Measurements from ENCODE around the gene EMP1. TPM values are rescaled to one million over a fixed set of nuclear protein-coding genes. Genes with fewer than 3 reads are reported as not detected.

The EMP1 gene
- polyA plus RNA-seq, 3 donors: 106 to 123 (median 109) TPM

DNA sequence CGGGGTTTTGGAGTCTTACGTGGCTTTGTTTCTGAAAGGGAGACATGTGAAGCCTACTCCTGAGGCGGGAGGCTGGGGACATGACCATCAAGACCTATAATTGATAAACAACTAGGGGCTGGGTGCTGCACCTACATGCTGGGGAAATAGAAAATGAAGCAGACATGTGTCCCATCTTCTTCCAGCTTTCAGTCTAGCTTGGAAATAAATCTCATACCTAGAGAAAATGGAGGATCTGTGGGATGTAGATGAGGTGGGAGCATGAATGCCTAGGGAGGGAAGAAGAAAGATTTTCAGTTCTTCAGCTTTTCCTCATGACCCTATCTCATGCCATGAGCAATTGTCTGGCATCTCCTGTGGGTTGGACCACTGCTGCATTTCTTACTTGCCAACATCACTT lies 22.1 kb downstream of the EMP1 start:
- no peak for DNase-seq (ENCODE audit: low read depth in 3 of 3, low spot score in 2 of 3)

DNA sequence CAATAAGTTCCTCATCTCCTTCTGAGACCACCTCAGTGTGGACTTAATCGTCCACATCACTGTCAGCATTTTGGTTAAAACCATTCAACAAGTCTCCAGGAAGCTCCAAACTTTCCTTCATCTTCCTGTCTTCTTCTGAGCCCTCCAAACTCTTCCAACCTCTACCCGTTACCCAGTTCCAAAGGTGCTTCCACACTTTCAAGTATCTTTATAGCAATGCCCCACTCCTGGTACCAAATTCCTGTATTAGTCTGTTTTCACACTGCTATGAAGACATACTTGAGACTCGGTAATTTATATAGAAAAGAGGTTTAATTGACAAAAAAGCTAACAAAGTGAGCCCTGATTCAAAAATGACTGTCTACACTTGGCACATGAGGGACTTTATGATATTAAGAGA lies 22.8 kb downstream of the EMP1 start:
- no peak for DNase-seq (ENCODE audit: low read depth in 3 of 3, low spot score in 2 of 3)

DNA sequence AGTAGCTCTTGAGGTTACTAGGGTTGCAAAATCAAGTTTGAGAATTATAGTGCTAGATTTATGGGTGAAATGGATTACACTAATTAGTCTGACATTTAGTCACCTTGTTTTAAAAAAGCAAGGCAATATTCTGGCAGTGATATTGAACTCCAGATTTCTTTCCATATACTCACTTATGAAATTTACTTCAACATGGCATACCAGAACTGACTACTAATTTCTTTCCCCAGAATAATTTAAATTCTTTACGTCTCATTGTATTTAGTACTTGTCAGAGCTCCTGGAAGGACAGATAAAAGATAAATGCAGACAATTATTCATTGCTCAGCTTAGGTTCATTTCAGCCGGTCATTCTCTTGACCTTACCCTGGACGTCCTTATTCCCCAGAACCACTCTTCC lies 24.3 kb downstream of the EMP1 start:
- DNase-seq (ENCODE audit: low read depth in 3 of 3, low spot score in 2 of 3): no peak

DNA sequence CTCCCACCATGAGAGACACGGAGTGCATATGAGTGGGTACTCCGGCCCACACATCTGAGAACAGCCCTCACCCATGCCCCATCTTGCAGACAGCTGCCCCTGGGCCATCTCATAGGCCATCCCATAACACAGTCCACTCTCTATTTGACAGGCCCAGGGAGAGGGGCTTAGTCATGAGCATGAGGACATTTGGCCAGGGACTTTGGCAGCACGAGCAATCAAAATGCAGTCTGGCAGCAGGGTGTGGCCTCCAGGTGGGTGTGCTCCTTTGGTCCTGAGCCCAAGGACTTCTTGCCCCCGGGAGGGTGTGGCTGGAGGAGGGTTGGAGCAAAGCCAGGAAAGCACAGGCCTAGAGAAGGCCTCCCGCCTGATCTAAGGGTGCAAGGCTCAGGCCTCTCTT lies 25.6 kb downstream of the EMP1 start:
- DNase-seq (ENCODE audit: low read depth in 3 of 3, low spot score in 2 of 3): no peak

DNA sequence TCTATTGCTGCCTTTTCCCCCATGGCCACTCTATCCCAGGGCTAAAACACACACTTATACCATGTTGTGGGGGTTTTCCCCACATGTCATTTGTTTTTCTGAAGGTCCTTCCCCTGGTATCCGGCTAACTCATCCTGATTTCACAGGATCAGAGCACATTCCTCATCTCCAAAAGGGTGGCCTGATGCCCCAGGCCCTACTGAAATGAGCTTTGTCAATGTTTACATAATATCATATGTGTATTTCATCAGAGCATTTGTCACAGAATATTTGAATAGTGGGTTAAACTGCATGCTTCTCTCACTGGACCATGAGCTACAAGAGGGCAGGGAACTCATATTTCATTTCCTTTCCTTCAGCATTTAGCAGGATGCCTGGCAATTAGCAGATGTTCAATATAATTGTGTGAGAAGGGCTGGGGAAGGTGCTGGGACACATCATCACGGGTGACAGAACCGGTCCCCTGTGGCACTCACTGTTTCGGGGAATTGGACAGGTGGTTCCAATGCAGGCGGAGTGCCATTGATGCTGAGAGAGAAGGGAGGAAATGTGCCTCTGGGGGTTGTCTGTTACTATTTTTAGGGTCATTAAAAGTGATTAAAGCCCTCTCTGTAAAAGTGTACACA lies 26.8 kb downstream of the EMP1 start:
- no peak for DNase-seq (ENCODE audit: low read depth in 3 of 3, low spot score in 2 of 3)

DNA sequence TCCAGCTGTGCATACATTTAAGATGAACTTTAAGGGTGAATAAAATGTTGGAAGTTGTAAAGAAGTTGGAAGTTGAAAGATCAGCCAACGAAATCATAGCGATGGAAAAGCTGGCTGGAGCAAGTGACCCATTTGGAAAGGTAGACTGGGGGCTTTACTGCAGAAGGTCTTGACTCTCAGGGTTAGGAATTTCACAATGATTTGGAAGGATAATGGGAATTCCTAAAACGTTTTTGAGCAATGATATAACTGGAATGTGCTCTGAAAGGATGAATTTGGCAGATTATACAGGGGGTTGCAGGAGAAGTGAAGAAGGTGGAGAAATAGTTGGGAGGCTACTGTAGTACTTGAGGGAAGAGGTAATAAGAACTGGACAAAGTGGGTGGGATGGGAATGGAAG lies 27.4 kb downstream of the EMP1 start:
- DNase-seq (ENCODE audit: low read depth in 3 of 3, low spot score in 2 of 3): no peak

DNA sequence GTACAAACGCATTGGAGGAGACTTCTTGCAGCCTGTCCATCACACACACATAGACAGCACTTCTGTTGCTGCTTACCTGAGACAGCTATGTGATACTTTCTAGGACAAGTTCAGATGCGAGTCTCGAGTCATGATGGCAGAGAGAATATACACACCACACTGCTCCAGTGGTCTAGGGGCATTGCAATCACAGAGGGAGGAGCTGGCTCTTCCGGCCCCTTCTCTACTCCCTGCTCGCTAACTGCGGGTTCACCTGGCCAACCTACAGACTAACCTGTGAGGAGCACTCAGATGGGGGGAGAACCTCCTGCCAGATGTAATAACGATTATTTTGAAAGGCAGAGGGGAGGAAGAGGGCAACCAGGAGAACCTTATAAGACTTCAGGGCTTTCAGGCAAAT lies 30.7 kb downstream of the EMP1 start:
- no peak for DNase-seq (ENCODE audit: low read depth in 3 of 3, low spot score in 2 of 3)

DNA sequence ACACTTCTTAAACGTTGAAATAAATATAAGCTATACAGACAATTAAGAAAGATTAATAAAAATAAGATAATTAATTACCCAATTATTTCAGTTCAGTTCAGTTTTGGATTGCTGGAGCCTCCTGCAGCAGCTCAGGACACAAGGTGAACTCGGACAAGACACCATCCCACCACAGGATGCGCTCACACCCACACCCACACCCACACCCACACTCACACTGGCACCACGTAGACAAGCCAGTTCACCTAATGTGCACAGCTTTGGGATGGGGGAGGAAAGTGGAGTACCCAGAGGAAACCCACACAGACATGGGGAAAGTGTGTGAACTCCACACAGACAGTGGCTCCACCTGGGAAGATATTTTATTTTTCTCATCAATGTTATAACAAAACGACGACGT lies 32.1 kb downstream of the EMP1 start:
- no peak for DNase-seq (ENCODE audit: low read depth in 3 of 3, low spot score in 2 of 3)

DNA sequence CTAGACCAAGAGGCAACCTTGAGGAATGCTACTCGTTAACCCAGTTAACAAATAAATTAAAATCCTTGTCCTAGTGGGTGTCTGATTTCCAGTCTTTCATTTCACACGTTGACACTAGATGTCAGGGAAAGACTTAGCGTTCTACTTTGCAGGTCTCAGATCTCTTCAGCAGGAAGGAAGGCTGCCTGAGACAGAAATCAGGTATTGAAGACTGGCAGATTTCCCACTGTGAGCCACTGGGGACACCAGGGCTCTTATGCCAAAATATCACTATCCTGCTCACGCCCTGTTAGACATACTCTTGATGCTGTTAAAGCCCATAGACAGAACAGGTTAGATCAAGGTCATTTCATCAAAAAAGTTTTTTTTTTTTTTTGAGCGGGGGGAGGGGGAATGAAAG lies 33.0 kb downstream of the EMP1 start:
- DNase-seq (ENCODE audit: low read depth in 3 of 3, low spot score in 2 of 3): no peak

DNA sequence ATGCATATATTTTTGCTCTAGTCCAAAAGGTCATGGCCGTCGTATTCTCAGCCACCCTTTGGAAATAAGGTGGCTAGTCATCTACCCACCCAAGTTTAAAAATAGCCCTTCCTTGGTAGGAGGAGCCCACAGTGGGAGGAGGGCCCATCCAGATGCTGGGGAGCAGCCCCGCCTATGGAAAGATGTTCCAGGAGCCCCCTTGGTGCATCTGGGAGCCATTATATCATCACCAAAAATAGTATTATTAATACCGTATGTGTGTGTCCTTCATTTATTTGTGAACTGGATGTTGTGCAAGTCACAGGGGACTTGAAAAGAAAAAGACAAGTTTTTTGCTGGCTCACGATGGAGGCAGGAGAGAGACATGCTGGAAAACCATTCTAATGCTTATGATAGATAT lies 34.0 kb downstream of the EMP1 start:
- DNase-seq (ENCODE audit: low read depth in 3 of 3, low spot score in 2 of 3): no peak

DNA sequence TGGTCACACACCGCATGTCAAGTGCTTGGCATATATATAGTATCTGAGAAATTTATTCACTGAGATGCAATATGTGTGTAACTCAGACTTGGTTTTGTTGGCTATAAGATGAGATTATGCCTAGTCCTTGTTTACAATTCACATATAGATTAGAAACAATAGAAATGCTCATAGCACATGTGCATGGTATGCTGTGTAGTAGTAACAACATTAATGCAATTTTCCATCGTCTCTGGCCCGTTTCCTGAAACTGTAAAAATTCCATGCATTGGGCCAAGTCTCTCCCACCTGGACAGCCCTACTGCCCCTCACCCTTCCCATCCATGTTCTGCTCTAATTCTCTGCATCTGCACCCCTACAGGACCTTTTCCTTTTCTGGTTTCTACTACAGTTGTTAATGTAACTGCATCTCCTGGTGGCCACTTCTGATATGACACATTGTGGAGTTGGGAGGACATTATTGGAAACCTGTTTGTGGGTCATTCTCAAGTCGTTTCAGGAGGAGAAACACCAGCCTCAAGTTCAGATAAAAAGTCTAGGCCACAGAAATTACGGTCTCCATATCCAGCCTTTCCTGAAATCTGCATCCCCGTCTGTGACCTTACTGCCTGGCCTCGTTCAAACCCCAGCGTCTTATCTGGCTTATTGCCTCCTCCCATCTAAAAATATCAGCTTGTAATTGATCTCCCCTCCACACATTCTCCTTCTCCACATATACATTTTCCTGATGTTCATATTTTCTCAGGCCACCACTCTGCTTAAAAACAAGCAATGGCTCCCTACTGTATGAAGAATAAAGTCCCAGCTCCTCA lies 37.5 kb downstream of the EMP1 start:
- no peak for DNase-seq (ENCODE audit: low read depth in 3 of 3, low spot score in 2 of 3)

DNA sequence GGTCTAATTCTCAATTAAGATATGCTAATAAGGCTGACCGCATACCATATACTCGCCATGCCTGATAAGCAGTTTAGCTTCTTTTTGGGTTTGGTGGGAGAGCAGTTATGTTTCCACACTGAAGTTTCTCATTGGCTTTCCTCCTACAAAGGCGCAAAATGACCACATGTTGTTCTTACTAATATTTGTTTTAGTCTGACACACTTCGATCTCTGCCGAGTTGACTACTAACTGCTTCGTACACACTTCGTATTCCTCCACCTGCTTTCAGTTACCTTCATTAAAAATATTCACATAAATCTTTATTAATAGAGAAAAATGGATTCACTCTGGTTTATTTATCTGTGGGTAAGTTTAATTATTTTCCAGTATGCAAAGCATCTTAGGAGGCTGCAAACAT lies 41.7 kb downstream of the EMP1 start:
- DNase-seq (ENCODE audit: low read depth in 3 of 3, low spot score in 2 of 3): no peak

DNA sequence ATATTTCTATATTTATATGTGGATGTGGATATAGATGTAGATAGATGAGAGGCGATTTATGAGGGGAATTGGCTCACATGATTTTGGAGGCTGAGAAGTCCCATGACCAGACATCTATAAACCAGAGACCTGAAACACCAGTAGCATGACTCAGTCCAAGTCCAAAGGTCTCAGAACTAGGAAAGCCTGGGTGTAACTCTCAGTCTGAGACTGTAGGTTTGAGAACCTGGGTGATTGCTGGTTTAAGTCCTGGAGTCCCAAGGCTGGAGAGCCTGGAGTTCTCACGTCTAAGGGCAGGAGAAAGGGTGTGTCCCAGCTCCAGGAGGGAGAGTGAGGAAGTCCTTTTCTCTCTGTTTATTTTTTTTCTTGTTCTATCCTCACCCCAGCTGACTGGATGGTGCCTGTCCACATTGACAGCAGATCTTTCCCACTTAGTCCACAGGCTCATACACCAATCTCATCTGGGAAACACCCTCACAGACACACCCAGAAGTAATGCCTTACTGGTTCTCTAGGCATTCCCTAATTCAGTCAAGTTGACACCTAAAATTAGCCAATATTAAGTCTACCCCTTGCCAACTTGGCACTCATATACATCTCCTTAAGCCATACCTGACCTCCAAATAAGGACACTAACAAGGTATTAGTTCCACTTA lies 45.4 kb downstream of the EMP1 start:
- no peak for DNase-seq (ENCODE audit: low read depth in 3 of 3, low spot score in 2 of 3)

DNA sequence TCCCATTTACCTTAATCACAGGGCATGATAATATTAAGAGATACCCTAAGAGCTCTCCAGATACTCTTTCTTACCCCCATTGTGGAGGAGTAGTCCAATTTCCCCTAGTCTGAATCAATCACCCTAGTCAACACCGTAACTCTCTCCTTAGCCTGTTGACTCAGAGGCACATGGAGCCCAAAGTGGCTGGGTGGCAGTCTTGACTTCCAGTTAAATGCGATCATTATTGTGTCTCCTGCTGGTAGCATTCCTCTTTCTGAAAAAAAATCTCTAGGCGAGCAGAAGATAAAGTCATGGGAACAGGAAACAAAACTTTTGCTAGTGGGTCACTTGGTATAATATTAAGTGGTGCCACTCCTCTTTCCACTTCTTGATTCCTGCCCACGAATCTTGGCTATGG lies 46.4 kb downstream of the EMP1 start:
- DNase-seq (ENCODE audit: low read depth in 3 of 3, low spot score in 2 of 3): no peak

DNA sequence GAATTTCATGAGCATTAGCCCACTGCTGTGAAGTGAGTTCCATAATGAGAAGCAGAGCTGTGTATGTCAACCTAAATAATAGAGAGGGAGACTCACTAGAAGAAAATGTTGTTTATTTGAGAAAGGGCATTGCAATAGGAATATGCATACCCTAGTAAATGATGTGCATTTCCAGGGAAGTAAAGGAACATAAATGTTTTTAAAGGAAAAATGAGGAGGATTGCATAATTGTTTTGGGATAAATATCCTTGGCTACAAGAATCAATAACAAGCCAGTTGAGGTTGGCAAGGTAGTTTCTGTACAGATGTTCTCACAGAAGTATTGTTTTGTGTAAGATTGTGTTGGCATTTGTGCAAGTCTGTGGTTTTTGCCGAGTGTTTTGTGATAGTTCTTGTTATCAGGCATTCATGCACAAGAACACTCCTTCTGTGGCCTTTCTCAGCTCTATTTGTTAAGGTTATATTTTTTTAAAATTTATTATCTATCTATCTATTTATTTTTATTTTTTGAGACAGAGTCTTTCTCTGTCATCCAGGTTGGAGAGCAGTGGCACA lies 47.1 kb downstream of the EMP1 start:
- no peak for DNase-seq (ENCODE audit: low read depth in 3 of 3, low spot score in 2 of 3)

DNA sequence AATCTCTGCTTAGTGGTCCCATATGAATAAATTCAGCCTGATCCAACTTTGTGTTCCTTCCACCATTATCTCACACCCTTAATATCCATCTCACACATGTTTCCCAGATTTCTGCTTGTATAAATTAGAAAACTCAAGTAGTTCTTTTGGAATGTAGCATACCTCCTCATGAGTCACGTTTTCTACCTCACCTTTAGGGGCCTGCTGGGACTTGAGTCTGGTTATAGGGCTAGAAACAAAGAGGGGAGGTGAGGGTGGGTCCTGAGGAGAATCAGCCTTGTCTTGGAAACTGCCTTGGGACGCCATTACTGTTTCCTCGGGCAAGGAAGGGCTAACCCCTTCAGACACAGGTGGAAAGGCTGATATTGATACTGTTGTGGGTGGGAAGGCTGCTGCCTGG lies 51.1 kb downstream of the EMP1 start:
- DNase-seq (ENCODE audit: low read depth in 3 of 3, low spot score in 2 of 3): no peak

DNA sequence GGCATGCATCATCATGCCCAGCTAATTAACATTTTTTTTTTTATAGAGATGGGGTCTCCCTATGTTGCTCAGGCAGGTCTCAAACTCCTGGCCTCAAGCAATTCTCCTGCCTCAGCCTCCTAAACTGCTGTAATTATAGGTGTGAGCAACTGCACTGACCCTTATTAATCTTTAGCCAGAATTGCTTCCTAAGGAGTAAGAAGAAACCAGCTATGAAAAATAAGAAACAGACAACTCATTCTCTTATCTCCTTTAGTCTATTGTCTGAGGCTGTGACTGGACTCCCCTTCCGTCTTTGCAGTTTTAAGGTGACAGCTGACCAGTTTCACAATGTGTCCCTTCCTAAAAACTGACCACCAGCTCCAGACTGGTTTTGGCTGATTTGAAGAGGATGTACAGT lies 52.4 kb downstream of the EMP1 start:
- no peak for DNase-seq (ENCODE audit: low read depth in 3 of 3, low spot score in 2 of 3)

DNA sequence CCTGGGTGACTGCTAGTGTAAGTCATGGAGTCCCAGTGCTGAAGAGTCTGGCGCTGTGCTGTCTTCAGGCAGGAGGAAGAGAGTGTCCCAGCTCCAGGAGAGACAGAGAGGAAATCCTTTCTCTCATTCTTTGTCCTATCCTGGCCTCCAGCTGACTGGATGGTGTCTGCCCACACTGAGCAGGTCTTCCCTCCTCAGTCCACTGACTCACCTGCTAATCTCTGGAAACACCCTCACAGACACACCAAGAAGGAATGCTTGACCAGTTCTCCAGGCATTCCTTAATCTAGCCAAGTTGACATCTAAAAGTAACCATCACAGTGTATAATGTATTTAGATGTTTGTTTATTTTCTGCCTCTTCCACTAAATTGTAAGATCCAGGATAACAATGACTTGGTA lies 53.9 kb downstream of the EMP1 start:
- no peak for DNase-seq (ENCODE audit: low read depth in 3 of 3, low spot score in 2 of 3)

DNA sequence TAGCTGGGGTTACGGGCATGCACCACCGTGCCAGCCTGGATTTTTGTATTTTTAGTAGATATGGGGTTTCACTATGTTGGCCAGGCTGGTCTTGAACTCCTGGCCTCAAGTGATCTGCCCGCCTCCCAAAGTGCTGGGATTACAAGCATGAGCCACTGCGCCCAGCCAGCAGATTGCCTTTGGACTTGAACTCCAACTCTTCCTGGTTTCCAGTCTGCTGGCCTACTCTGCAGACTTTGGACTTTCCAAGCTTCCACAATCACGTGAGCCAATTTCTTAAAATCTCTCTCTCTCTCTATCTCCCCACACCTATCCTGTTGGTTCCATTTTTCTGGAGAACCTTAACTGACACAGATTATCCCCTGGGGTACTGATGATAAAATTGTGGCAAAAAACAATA lies 55.0 kb downstream of the EMP1 start:
- DNase-seq (ENCODE audit: low read depth in 3 of 3, low spot score in 2 of 3): no peak

DNA sequence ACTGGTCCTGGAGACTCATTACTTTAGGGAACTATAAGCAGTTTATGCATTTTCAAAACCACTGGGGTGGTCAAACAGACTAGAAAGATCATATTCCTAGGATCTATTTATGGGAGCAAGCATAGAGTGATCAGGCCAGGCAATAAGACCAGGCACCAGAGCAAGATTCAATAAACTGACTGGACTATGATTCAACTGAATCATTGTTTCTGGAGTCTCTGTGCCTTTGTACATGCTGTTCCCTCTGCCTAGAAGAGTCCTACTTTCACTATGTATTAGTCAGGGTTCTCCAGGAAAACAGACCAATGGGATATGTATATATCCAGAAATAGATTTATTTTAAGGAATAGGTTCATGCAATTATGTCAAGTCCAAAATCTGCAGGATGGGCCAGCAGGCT lies 55.5 kb downstream of the EMP1 start:
- DNase-seq (ENCODE audit: low read depth in 3 of 3, low spot score in 2 of 3): no peak

DNA sequence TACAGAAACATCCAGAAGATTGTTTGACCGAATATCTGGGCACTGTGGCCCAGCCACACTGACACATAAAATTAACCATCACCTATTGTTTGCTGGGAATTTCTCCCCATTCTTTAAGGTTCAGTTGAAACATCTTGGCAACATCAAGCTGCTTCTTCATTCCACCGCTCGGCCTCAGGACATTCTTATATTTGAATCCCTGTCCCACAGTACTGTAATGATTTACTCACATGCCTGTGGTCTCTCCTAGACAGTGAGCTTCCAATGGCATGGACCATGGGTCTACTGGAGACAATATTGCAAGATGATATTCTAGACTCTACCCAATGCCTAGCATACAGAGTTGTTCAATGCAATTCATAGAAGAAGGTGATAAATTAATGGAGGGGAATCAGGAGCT lies 56.1 kb downstream of the EMP1 start:
- no peak for DNase-seq (ENCODE audit: low read depth in 3 of 3, low spot score in 2 of 3)

All from right renal cortex interstitium (tissue), 3 donors.